Neural progenitor cell (in vitro differentiated cells): Measurements from ENCODE around the gene ST7.

Experiments
- EZH2 ChIP-seq: fragments of 200-600 bp; sonication (generic); IDR thresholded peaks from 2 replicates; pipeline ENCODE4 v1.6.1; 2017; ENCODE audit warnings: antibody characterized with exemption, mild to moderate bottlenecking, moderate library complexity
- EZH2phosphoT487 ChIP-seq: fragments of 200-600 bp; sonication (generic); IDR thresholded peaks from 2 replicates; pipeline ENCODE4 v1.6.1; 2017; ENCODE audit warnings: antibody characterized with exemption
- TF ChIP-seq, protein P1 (sequence below): fragments of 200-600 bp; sonication (generic); IDR thresholded peaks from 2 replicates; pipeline ENCODE4 v1.5.1; 2017; ENCODE audit warnings: antibody characterized with exemption, mild to moderate bottlenecking

DNA sequence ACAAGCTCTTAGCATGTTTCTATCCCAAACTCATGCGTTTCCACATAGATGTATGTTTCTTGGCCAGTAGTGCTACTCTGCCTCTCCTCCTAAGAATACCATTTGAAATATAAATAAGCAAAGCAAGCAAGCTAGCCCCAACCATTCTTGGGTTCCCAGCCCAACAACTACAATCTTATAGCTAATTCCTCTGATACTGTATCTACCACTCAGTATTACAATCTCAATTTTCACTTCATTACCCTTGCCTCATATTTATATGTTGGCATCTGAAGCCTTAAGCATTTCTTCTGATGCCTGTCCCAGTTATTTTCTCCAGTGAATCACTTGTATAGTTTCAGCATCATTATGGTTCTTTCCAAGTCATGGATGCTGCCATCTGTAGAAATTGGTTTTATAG is 181.1 kb downstream of the ST7 start:
- TF ChIP-seq, protein P1, sequence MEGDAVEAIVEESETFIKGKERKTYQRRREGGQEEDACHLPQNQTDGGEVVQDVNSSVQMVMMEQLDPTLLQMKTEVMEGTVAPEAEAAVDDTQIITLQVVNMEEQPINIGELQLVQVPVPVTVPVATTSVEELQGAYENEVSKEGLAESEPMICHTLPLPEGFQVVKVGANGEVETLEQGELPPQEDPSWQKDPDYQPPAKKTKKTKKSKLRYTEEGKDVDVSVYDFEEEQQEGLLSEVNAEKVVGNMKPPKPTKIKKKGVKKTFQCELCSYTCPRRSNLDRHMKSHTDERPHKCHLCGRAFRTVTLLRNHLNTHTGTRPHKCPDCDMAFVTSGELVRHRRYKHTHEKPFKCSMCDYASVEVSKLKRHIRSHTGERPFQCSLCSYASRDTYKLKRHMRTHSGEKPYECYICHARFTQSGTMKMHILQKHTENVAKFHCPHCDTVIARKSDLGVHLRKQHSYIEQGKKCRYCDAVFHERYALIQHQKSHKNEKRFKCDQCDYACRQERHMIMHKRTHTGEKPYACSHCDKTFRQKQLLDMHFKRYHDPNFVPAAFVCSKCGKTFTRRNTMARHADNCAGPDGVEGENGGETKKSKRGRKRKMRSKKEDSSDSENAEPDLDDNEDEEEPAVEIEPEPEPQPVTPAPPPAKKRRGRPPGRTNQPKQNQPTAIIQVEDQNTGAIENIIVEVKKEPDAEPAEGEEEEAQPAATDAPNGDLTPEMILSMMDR, result no peak
- TF ChIP-seq EZH2 (no peak), EZH2phosphoT487 (no peak)
